Mucosa of rectum (tissue), 2 donors: ENCODE measurements around the gene RNF214.

Experiments
- H3K27ac ChIP-seq, 2 donors: one replicate each; pipeline ENCODE4 v1.7.0; 2013; ENCODE audit warnings: inconsistent platforms in 2 of 2, low read depth in 2 of 2, low read length in 2 of 2
- H3K27me3 ChIP-seq, 2 donors: one replicate each; pipeline ENCODE4 v1.7.0; 2013; ENCODE audit warnings: low read length in 2 of 2; ENCODE audit not compliant: control insufficient read depth in 2 of 2, insufficient read depth in 2 of 2
- H3K36me3 ChIP-seq, 2 donors: one replicate each; pipeline ENCODE4 v1.7.0; 2013; ENCODE audit warnings: low read length in 2 of 2; ENCODE audit not compliant: control insufficient read depth in 2 of 2, insufficient read depth in 2 of 2
- H3K4me1 ChIP-seq, 2 donors: one replicate each; pipeline ENCODE4 v1.7.0; 2013; ENCODE audit warnings: low read length in 2 of 2, mild to moderate bottlenecking in 1 of 2; ENCODE audit not compliant: control insufficient read depth in 2 of 2, insufficient read depth in 2 of 2
- H3K4me3 ChIP-seq, 2 donors: one replicate each; pipeline ENCODE4 v1.7.0; 2013; ENCODE audit warnings: low read length in 2 of 2
- H3K9ac ChIP-seq, 2 donors: one replicate each; pipeline ENCODE4 v1.7.0; 2013; ENCODE audit warnings: low read length in 2 of 2, low read depth in 1 of 2, mild to moderate bottlenecking in 1 of 2
- H3K9me3 ChIP-seq, 2 donors: one replicate each; pipeline ENCODE4 v1.7.0; 2013; ENCODE audit warnings: low read length in 2 of 2; ENCODE audit not compliant: control insufficient read depth in 2 of 2
- donor health status: healthy.
- donor health status: Normal muscosa, but diverticular disease.

RNF214 gene

GRCh38 chr11:117327567-117328374 lies 95.3 kb downstream of the RNF214 start, which contains the start of gene CEP164:
Gene CEP164, plus strand, starts transcription at chr11:117327854. Its CDS starts 10,733 bp downstream, at chr11:117338587.
- Histone ChIP-seq H3K4me3 (peak within 1 kb of the TSS; percentile 80 to 89), H3K4me1 (peaks cover 6 to 7% of the 10 kb centered on the region in 2 donors), H3K36me3 (no peaks in the 10 kb centered on the region), H3K9me3 (no peaks in the 10 kb centered on the region), H3K27ac (peak within 1 kb of the TSS; percentile 85 to 87), H3K9ac (peak within 1 kb of the TSS; percentile 72 to 80), H3K27me3 (no peaks in the 10 kb centered on the region)

DNA sequence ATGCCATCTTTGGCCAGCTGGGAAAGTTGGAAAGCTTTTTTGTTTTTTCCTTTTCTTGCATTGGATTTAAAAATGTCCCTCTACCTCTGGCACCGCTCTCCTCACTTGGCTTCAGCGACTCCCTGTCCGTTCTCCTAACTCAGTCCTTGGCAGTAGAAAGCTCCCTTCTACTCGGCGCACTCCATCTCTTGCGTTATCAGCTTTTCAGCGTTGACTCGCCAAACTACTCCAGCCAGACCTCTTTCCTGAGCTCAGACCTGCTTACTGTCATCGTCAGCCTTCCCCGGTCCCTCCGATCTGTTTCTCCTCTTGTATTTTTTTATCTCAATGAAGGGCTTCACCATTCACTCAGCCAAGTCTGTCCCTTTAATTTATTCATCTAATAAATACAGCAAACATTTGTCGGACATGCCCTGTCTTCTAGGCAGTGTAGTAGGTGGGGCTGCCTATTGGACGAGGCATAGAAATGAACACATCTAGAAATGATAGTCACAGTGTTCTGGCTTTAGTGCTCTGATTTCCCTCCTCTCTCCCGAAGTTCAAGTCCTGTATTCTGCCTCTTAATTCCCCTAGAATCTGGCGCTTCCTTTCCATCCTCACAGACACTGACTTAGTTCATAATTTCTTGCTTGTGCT lies 96.0 kb downstream of the RNF214 start:
- peak overlapping the region; percentile 80 to 89 for H3K4me3 ChIP-seq
- H3K36me3 ChIP-seq = no peaks in the 10 kb centered on the region
- H3K27ac ChIP-seq = peak overlapping the region; percentile 85 to 87
- peak overlapping the region; percentile 72 to 80 for H3K9ac ChIP-seq
- H3K27me3 ChIP-seq = no peaks in the 10 kb centered on the region
- no peaks in the 10 kb centered on the region for H3K9me3 ChIP-seq
- peaks cover 6 to 7% of the 10 kb centered on the region in 2 donors for H3K4me1 ChIP-seq

- Histone ChIP-seq H3K36me3 (peaks cover 0 to 2% of the 10 kb centered on the region in 2 donors), H3K4me1 (peaks cover 6 to 7% of the 10 kb centered on the region in 2 donors), H3K4me3 (no peak overlapping the region), H3K9me3 (no peaks in the 10 kb centered on the region), H3K27ac (no peak overlapping the region), H3K27me3 (no peaks in the 10 kb centered on the region), H3K9ac (no peak overlapping the region)
These were observed 100.4 kb downstream of the RNF214 start for GRCh38 chr11:117332843-117333242.

- Histone ChIP-seq H3K4me1 (peaks cover 2 to 4% of the 10 kb centered on the region in 2 donors), H3K4me3 (no peak overlapping the region), H3K27me3 (no peaks in the 10 kb centered on the region), H3K36me3 (peaks cover under 1 to 7% of the 10 kb centered on the region in 2 donors), H3K9ac (no peak overlapping the region), H3K27ac (no peak overlapping the region), H3K9me3 (no peaks in the 10 kb centered on the region)
These were observed 101.4 kb downstream of the RNF214 start for GRCh38 chr11:117333917-117334316.

DNA sequence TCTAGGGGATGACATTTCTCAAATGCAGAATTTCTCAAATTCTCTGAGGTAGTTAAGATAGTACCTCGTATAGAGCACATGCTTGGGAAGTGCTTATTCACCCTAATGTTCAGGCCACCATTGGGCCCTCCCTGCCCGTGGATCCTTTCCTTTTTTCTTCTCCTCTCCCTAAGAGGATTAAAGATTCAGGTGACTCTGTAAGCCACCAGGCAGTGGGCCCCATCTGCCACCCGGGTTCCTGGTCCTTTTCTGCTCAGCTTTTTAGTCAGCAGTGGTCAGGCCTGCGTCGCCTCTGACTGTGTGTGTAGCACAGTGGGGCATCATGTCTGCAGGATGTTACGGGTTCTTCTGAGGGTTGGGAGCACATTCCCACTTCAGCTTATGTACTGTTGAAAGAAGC lies 102.4 kb downstream of the RNF214 start:
- Histone ChIP-seq H3K27ac (no peak overlapping the region), H3K9me3 (no peaks in the 10 kb centered on the region), H3K4me3 (no peak overlapping the region), H3K36me3 (peaks cover 3 to 9% of the 10 kb centered on the region in 2 donors), H3K9ac (no peak overlapping the region), H3K27me3 (no peaks in the 10 kb centered on the region), H3K4me1 (no peaks in the 10 kb centered on the region)

DNA sequence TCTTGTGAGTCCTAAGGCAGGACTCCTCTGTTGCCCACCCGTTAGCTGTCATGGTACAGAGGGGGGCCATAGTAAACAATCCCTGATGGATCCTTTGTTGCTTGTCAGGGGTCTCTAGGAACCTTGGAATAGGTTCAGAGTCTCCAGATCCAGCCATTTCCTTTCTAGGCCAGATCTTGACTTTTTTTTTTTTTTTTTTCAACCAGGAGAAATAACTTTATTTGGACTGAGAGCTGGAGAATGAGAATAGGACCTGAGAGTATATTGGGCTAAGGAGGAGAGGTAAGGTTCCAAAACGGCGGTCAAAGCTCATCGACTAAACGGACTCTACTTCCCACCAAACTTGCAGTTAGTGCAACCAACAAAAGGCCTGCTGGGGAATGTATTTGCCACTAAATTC lies 102.9 kb downstream of the RNF214 start:
- Histone ChIP-seq H3K4me3 (no peak overlapping the region), H3K36me3 (peaks cover 3 to 9% of the 10 kb centered on the region in 2 donors), H3K9me3 (no peaks in the 10 kb centered on the region), H3K27ac (no peak overlapping the region), H3K4me1 (no peaks in the 10 kb centered on the region), H3K27me3 (no peaks in the 10 kb centered on the region), H3K9ac (no peak overlapping the region)
